BLaER1 treated with 17β-estradiol and CSF1 and Interleukin-3, amounts not matched to agents 10 nM and 100 nM (cell line): ENCODE results near the gene TSACC.

ENCODE experiments used
- H3K27ac ChIP-seq, 11 experiments: shearing (Covaris generic); formaldehyde crosslinking; 2 replicates each; pipeline ENCODE4 v1.8.1; 2022
- H3K27me3 ChIP-seq, 11 experiments: shearing (Covaris generic); formaldehyde crosslinking; 2 replicates each; pipeline ENCODE4 v1.8.1; 2022
- H3K36me3 ChIP-seq, 11 experiments: shearing (Covaris generic); formaldehyde crosslinking; 2 replicates each; pipeline ENCODE4 v1.8.1; 2022
- H3K4me1 ChIP-seq, 10 experiments: shearing (Covaris generic); formaldehyde crosslinking; 2 replicates each; pipeline ENCODE4 v1.8.1; 2022
- H3K4me2 ChIP-seq, 11 experiments: shearing (Covaris generic); formaldehyde crosslinking; 2 replicates each; pipeline ENCODE4 v1.8.1; 2022
- H3K4me3 ChIP-seq, 10 experiments: shearing (Covaris generic); formaldehyde crosslinking; 2 replicates each; pipeline ENCODE4 v1.8.1; 2022
- H3K9ac ChIP-seq, 11 experiments: shearing (Covaris generic); formaldehyde crosslinking; 2 replicates each; pipeline ENCODE4 v1.8.1; 2022
- H3K9me3 ChIP-seq, 11 experiments: shearing (Covaris generic); formaldehyde crosslinking; replicated peaks in 1 of 11; 2 replicates each; pipeline ENCODE4 v1.8.1; 2022
- H4K20me1 ChIP-seq, 11 experiments: shearing (Covaris generic); formaldehyde crosslinking; 2 replicates each; pipeline ENCODE4 v1.8.1; 2022
- Cebpa-rat ChIP-seq, 11 experiments: shearing (Covaris generic); IDR thresholded peaks; 2 replicates each; pipeline ENCODE4 v1.8.1; 2022

The TSACC gene

GRCh38 chr1:156386134-156386901, 48.0 kb downstream of the TSACC start:
- peaks cover 38 to 56% (median 53%) of the 10 kb centered on the region in 11 experiments for H3K27me3 ChIP-seq
- peaks cover 23 to 39% (median 31%) of the 10 kb centered on the region in 10 experiments for H3K4me1 ChIP-seq
- peak overlapping the region; percentile 50 to 73 (median 64) for H3K4me2 ChIP-seq
- no peak for TF ChIP-seq Cebpa-rat (IDR thresholded peaks at IDR 0.05)
- H3K9ac ChIP-seq, result no peak overlapping the region
- H3K27ac ChIP-seq, result 0 out of 22 replicates have a peak overlapping the region, but pooled peaks of 1 of the 11 experiments have one; percentile 1
- H3K4me3 ChIP-seq, result no peak overlapping the region
- peaks cover 0 to 9% (median 0%) of the 10 kb centered on the region in 11 experiments; a peak in 2 of 22 replicates for H4K20me1 ChIP-seq
- H3K36me3 ChIP-seq, result no peaks in the 10 kb centered on the region
- no peaks in the 10 kb centered on the region for H3K9me3 ChIP-seq

- Histone ChIP-seq H4K20me1 (peaks cover 0 to 9% (median 0%) of the 10 kb centered on the region in 11 experiments; a peak in 2 of 22 replicates), H3K4me1 (peaks cover 23 to 39% (median 31%) of the 10 kb centered on the region in 10 experiments), H3K9me3 (no peaks in the 10 kb centered on the region), H3K4me2 (no peak overlapping the region), H3K9ac (no peak overlapping the region), H3K4me3 (no peak overlapping the region), H3K36me3 (no peaks in the 10 kb centered on the region), H3K27ac (no peak overlapping the region), H3K27me3 (peaks cover 38 to 64% (median 54%) of the 10 kb centered on the region in 11 experiments)
- no peak for TF ChIP-seq Cebpa-rat (IDR thresholded peaks at IDR 0.05)
These were observed 48.9 kb downstream of the TSACC start for GRCh38 chr1:156386949-156387869.

- Histone ChIP-seq H4K20me1 (peaks cover 0 to 9% (median 0%) of the 10 kb centered on the region in 11 experiments; a peak in 2 of 22 replicates), H3K4me3 (no peak overlapping the region), H3K9ac (no peak overlapping the region), H3K27me3 (peaks cover 38 to 64% (median 54%) of the 10 kb centered on the region in 11 experiments), H3K4me1 (peaks cover 23 to 36% (median 31%) of the 10 kb centered on the region in 10 experiments), H3K4me2 (no peak overlapping the region), H3K36me3 (no peaks in the 10 kb centered on the region), H3K9me3 (no peaks in the 10 kb centered on the region), H3K27ac (no peak overlapping the region)
- no peak for TF ChIP-seq Cebpa-rat (IDR thresholded peaks at IDR 0.05)
These were observed 49.5 kb downstream of the TSACC start for GRCh38 chr1:156387870-156388173.

GRCh38 chr1:156388174-156389137, 50.1 kb downstream of the TSACC start:
- H3K9ac ChIP-seq, result no peak overlapping the region
- no peak overlapping the region for H3K27ac ChIP-seq
- peaks cover 38 to 64% (median 54%) of the 10 kb centered on the region in 11 experiments for H3K27me3 ChIP-seq

GRCh38 chr1:156389311-156389710, 51.0 kb downstream of the TSACC start:
- Histone ChIP-seq H4K20me1 (peaks cover 0 to 9% (median 0%) of the 10 kb centered on the region in 11 experiments; a peak in 3 of 22 replicates), H3K4me2 (no peak overlapping the region), H3K4me3 (no peak overlapping the region), H3K36me3 (no peaks in the 10 kb centered on the region), H3K9me3 (no peaks in the 10 kb centered on the region), H3K27me3 (peaks cover 38 to 64% (median 54%) of the 10 kb centered on the region in 11 experiments), H3K4me1 (peaks cover 19 to 25% (median 21%) of the 10 kb centered on the region in 10 experiments), H3K9ac (no peak overlapping the region), H3K27ac (no peak overlapping the region)
- no peak for TF ChIP-seq Cebpa-rat (IDR thresholded peaks at IDR 0.05)

More at GRCh38 chr1:156388174-156389137, 50.1 kb downstream of the TSACC start:
- Histone ChIP-seq H3K4me3 (no peak overlapping the region), H3K4me1 (peaks cover 23 to 30% (median 29%) of the 10 kb centered on the region in 10 experiments), H3K4me2 (no peak overlapping the region), H4K20me1 (peaks cover 0 to 9% (median 0%) of the 10 kb centered on the region in 11 experiments; a peak in 2 of 22 replicates), H3K36me3 (no peaks in the 10 kb centered on the region), H3K9me3 (no peaks in the 10 kb centered on the region)
- no peak for TF ChIP-seq Cebpa-rat (IDR thresholded peaks at IDR 0.05)

GRCh38 chr1:156390469-156391365, 52.4 kb downstream of the TSACC start:
- Histone ChIP-seq H3K9me3 (no peaks in the 10 kb centered on the region), H3K4me2 (no peak overlapping the region), H3K27me3 (peaks cover 38 to 64% (median 54%) of the 10 kb centered on the region in 11 experiments), H3K27ac (no peak overlapping the region), H3K9ac (no peak overlapping the region), H3K36me3 (no peaks in the 10 kb centered on the region), H4K20me1 (peaks cover 0 to 9% (median 0%) of the 10 kb centered on the region in 11 experiments; a peak in 3 of 22 replicates), H3K4me3 (no peak overlapping the region), H3K4me1 (peaks cover 5 to 11% (median 7%) of the 10 kb centered on the region in 10 experiments)
- no peak for TF ChIP-seq Cebpa-rat (IDR thresholded peaks at IDR 0.05)

GRCh38 chr1:156391366-156391677, 53.0 kb downstream of the TSACC start:
- no peak overlapping the region for H3K9ac ChIP-seq
- TF ChIP-seq Cebpa-rat (IDR thresholded peaks at IDR 0.05), result no peak
- H3K4me2 ChIP-seq, result no peak overlapping the region
- no peak overlapping the region for H3K4me3 ChIP-seq
- H3K4me1 ChIP-seq, result peaks cover 0 to 4% (median 1%) of the 10 kb centered on the region in 10 experiments; a peak in 12 of 20 replicates
- peaks cover 0 to 9% (median 0%) of the 10 kb centered on the region in 11 experiments; a peak in 3 of 22 replicates for H4K20me1 ChIP-seq
- H3K27me3 ChIP-seq, result peaks cover 38 to 58% (median 52%) of the 10 kb centered on the region in 11 experiments
- no peak overlapping the region for H3K27ac ChIP-seq
- H3K9me3 ChIP-seq, result no peaks in the 10 kb centered on the region
- no peaks in the 10 kb centered on the region for H3K36me3 ChIP-seq
